Fibroblast of the aortic adventitia (primary cell): ENCODE data around the gene ADI1. TPM values are rescaled to one million over a fixed set of nuclear protein-coding genes. Genes with fewer than 3 reads are reported as not detected.

Experiments used
- DNase-seq: peaks from one replicate; pipeline ENCODE4 v3.0.0-alpha.2; 2010; ENCODE audit warnings: low read depth
- H3K4me3 ChIP-seq: 2 replicates; pipeline ENCODE4 v1.5.1; 2011; ENCODE audit warnings: low read depth, mild to moderate bottlenecking, control low read depth, low read length, moderate library complexity
- CTCF ChIP-seq: IDR thresholded peaks from 2 replicates; pipeline ENCODE4 v1.5.1; 2011; ENCODE audit warnings: mild to moderate bottlenecking, low read length, control low read depth, inconsistent platforms; ENCODE audit not compliant: insufficient read depth
- total RNA-seq: library from RNA; depleted of rRNA; stranded (reverse); fragments of >200 nt; gene quantifications from 2 replicates; pipeline ENCODE4 v1.2.3, GENCODE V29; 2012; ENCODE audit warnings: low replicate concordance

Gene ADI1
- total RNA-seq, 1 donor = 44.7 TPM

DNA sequence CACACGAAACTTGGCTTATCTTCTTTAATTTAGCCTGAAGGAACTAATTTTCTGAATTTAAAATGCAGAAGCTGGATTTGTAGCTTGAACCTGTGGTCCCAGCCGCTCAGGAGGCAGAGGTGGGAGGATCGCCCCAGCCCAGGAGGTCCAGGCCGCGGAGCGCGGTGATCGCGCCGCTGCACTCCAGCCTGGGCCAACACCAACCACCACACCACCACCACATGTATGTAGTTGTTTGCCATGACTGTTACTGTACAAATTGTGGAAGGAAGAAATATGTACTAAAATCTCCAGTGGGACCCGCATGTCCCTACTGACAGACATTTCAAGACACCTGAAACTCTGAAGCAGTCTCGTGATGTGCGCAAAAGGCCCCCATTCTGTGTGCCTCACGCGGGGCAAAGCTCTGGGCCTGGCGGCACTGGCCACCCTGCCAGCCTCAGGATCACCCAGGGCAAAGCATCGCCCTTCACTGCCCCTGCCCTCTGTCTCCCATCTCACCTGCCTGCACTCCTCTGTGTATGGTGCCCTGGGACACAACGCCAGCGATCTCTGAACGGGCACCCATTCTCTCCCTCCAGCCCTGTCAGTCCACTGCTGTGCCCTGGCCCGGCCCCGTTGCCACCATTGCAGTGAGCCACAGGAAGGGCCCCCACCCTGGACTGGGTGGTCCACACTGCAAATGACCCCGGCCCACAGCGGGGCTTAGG lies 10.1 kb upstream of the ADI1 start:
- no peak for DNase-seq
- TF ChIP-seq CTCF = no peak
- H3K4me3 ChIP-seq = no peak overlapping the region

DNA sequence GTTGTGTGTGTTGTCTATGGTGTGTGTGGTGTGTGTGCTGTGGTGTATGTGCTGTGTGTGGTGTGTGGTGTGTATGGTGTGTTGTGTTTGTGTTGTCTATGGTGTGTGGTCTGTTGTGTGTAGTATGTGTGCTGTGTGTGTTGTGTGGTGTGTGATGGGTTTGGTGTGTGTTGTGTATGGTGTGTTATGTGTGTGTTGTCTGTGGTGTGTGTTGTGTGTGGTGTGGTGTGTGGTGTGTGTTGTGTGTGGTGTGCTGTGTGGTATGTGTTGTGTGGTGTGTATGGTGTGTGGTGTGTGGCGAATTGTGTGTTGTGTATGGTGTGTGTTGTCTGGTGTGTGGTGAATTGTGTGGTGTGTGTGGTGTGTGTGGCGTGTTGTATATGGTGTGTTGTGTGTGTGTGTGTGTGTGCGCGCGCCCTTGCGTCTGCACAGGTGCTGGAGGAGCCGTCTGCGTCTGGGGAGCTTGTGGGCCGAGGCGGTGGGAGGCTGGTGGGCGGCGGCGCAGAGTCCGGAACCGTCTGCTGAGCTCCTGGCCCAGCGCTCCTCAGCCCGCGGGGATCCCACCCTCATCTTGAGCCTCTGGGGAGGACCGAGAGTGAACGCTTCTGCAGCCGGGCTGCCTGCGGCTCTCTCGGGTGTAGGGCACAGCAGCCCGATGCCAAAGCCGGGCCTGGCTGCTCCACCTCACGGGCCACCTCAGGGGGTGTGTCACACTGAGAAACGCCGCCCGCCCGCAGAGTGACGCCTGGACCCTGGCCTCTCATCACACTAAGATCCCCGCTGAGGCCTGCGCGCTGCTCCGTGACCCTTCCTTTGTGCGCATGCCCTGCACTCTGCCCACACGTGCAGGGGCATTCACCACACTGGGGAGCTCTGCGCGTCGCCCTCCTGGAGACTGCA lies 8.8 kb upstream of the ADI1 start:
- no peak for DNase-seq
- TF ChIP-seq CTCF = no peak
- no peak overlapping the region for H3K4me3 ChIP-seq

DNA sequence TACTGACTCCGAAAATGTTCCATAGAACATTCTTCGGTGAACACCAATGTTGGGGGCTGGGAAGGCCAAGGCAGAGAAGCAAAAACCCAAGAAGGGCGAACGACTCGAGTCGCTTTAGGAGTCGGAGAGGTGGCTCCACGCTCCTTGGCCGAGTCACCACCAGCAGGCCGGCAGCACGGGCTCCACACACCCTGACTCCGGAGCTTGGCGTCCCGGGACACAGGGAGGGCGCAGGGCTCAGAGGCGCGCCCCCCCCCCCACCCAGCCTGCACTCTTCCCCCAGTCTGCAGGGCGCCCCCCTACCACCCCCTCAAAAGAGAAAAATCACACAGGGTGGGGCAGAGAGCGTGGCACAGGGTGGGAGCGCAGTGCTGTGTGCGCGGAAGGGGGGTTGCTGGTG lies 7.5 kb upstream of the ADI1 start:
- no peak overlapping the region for H3K4me3 ChIP-seq
- no peak for TF ChIP-seq CTCF
- DNase-seq = no peak

DNA sequence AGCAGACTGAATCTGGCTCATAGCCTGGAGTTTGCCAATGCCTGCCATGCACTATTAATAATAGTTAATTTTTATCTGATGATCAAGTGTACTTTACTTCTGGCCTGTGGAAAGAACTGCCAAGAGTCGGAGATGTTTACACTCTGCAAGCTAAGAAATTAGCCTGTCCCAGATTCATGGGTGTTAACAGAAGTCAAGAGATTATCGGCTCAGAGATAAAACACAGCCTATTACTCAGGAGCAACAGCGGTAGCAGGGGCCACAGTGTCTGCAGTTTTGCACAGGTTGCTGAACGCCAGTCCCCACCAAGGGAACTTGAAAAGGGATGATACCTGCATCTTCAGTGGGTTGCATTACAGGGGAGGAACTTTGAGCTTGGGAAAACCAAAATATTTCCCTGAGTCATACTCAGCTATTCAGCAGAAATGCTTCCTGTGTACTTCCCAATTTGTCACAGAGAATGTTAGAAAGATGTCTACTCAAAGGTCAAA lies 4.3 kb upstream of the ADI1 start:
- TF ChIP-seq CTCF = no peak
- DNase-seq = peak; percentile 47
- no peak overlapping the region for H3K4me3 ChIP-seq

- DNase-seq = peak; percentile 63
- H3K4me3 ChIP-seq = no peak overlapping the region
- TF ChIP-seq CTCF = no peak
Observed at GRCh38 chr2:3522961-3523421, 3.7 kb upstream of the ADI1 start.

DNA sequence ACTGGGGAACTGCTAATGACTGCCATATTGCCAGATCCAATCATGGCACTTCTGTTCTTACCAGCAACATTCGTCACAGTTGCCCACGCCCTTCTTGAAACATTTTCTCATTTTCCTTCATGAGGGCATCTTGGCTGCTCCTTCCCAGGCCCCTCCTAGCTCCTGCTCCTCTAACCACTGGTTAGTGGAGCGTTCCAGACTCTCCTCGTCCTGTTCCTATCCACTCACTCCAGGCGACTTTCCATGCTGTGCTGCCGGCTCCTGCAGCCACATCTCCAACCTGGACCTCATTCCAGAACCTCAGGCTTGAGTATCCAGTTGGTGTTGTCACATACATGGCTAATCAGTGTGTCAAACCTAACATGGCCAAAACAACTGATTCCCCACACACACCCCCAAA lies 1.3 kb upstream of the ADI1 start:
- no peak for DNase-seq
- peak overlapping the region; percentile 87 for H3K4me3 ChIP-seq

More for the DNA sequence above, 1.3 kb upstream of the ADI1 start:
- TF ChIP-seq CTCF = no peak
